Gastroesophageal sphincter (tissue), 3 donors: ENCODE results near the gene VSTM5.

Experiments
- POLR2A ChIP-seq, 2 donors: fragments of 450-650 bp; IDR thresholded peaks; one replicate each; pipeline ENCODE4 v1.6.1; 2017; ENCODE audit warnings: antibody characterized with exemption in 2 of 2, mild to moderate bottlenecking in 2 of 2, moderate library complexity in 1 of 2
- POLR2AphosphoS5 ChIP-seq: sonication (generic); formaldehyde crosslinking; IDR thresholded peaks from one replicate; pipeline ENCODE4 v1.6.1; 2017; ENCODE audit warnings: antibody characterized with exemption
- TF ChIP-seq, protein P1 (sequence below), 4 experiments: fragments of 200-600 bp in 2 of 4; fragments of 450-650 bp in 2 of 4; sonication (generic) in 1 of 4; IDR thresholded peaks; one replicate each; pipeline ENCODE4 v1.5.1; 2017 to 2019; ENCODE audit warnings: antibody characterized with exemption in 4 of 4, mild to moderate bottlenecking in 2 of 4, moderate library complexity in 2 of 4

GRCh38 chr11:93820847-93821246, 29.6 kb downstream of the VSTM5 start:
- TF ChIP-seq POLR2A (IDR thresholded peaks at IDR 0.05) (no peak), POLR2AphosphoS5 (no peak)
- TF ChIP-seq, protein P1, sequence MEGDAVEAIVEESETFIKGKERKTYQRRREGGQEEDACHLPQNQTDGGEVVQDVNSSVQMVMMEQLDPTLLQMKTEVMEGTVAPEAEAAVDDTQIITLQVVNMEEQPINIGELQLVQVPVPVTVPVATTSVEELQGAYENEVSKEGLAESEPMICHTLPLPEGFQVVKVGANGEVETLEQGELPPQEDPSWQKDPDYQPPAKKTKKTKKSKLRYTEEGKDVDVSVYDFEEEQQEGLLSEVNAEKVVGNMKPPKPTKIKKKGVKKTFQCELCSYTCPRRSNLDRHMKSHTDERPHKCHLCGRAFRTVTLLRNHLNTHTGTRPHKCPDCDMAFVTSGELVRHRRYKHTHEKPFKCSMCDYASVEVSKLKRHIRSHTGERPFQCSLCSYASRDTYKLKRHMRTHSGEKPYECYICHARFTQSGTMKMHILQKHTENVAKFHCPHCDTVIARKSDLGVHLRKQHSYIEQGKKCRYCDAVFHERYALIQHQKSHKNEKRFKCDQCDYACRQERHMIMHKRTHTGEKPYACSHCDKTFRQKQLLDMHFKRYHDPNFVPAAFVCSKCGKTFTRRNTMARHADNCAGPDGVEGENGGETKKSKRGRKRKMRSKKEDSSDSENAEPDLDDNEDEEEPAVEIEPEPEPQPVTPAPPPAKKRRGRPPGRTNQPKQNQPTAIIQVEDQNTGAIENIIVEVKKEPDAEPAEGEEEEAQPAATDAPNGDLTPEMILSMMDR (IDR thresholded peaks at IDR 0.05): no peak
